Lung (tissue), 12 donors: ENCODE data around the gene PRKN. TPM values are rescaled to one million over a fixed set of nuclear protein-coding genes. Genes with fewer than 3 reads are reported as not detected.

Experiments
- ATAC-seq: fragments of 200-7000 bp; cut with Tn5 transposase; one replicate; pipeline ENCODE4 v1.9.1; 2020; ENCODE audit warnings: moderate number of reproducible peaks; ENCODE audit not compliant: insufficient read depth, low FRiP score
- DNase-seq, 3 donors: peaks; one replicate each; pipeline ENCODE4 v3.0.0-alpha.2; 2013 to 2017
- H3K27ac ChIP-seq, 2 donors: one replicate each; pipeline ENCODE4 v1.5.1; 2013; ENCODE audit warnings: mild to moderate bottlenecking in 2 of 2, moderate library complexity in 2 of 2, control low read depth in 1 of 2, inconsistent platforms in 1 of 2, low read depth in 1 of 2, low read length in 1 of 2
- H3K27me3 ChIP-seq, 3 donors: one replicate each; pipeline ENCODE4 v1.5.1; 2013; ENCODE audit warnings: low read length in 2 of 3; ENCODE audit not compliant: control insufficient read depth in 3 of 3, insufficient read depth in 3 of 3
- H3K36me3 ChIP-seq, 4 donors: one replicate each; pipeline ENCODE4 v1.5.1; 2013; ENCODE audit warnings: low read length in 4 of 4, mild to moderate bottlenecking in 1 of 4, moderate library complexity in 1 of 4; ENCODE audit not compliant: control insufficient read depth in 4 of 4, insufficient read depth in 4 of 4
- H3K4me1 ChIP-seq, 5 donors: one replicate each; pipeline ENCODE4 v1.5.1; 2013; ENCODE audit warnings: low read length in 5 of 5, mild to moderate bottlenecking in 2 of 5, moderate library complexity in 1 of 5; ENCODE audit not compliant: control insufficient read depth in 5 of 5, insufficient read depth in 5 of 5
- H3K4me3 ChIP-seq: one replicate; pipeline ENCODE4 v1.5.1; 2013; ENCODE audit warnings: mild to moderate bottlenecking, control low read depth, moderate library complexity
- H3K9ac ChIP-seq, 2 donors: one replicate each; pipeline ENCODE4 v1.5.1; 2013; ENCODE audit warnings: low read length in 2 of 2, control low read depth in 1 of 2; ENCODE audit not compliant: insufficient read depth in 1 of 2
- H3K9me3 ChIP-seq, 4 donors: one replicate each; pipeline ENCODE4 v1.5.1; 2013; ENCODE audit warnings: low read length in 3 of 4, mild to moderate bottlenecking in 1 of 4, moderate library complexity in 1 of 4; ENCODE audit not compliant: control insufficient read depth in 4 of 4, insufficient read depth in 3 of 4
- CTCF ChIP-seq: IDR thresholded peaks from 2 replicates; pipeline ENCODE4 v1.5.1; 2012; ENCODE audit warnings: mild to moderate bottlenecking; ENCODE audit errors: control extremely low read depth, extremely low read depth
- WGBS, 2 donors: extraction: QIAGEN DNeasy Blood & Tissue Kit; methylation state at CpG; one replicate each; pipeline ENCODE4 v1.1.7; 2013; 5-methylcytosine and 5-hydroxymethylcytosine counted together
- polyA plus RNA-seq, 2 donors: library from polyadenylated mRNA; stranded (reverse); fragments of 200-250 nt; gene quantifications; one replicate each; pipeline ENCODE4 v1.2.1, GENCODE V29; 2013
- total RNA-seq, 2 donors: library from RNA; depleted of rRNA in 1 of 2; stranded (reverse); fragments of >200 nt in 1 of 2; gene quantifications; one replicate each; pipeline ENCODE4 v1.2.1, GENCODE V29; 2014 to 2021
- donor health status: control.
- donor health status: control.
- donor health status: Bipolar disorder and iron deficiency.
- donor health status: healthy.
- donor health status: DM: yes; HTN: yes; CAD: no.

The PRKN gene
- total and polyA plus RNA-seq, 4 donors = 0.27 to 11.2 (median 3.1) TPM

- Histone ChIP-seq H3K27me3 (no peaks in the 10 kb centered on the region), H3K9me3 (peaks cover 0 to 1% (median 0%) of the 10 kb centered on the region in 4 donors), H3K4me3 (no peak overlapping the region), H3K9ac (no peak overlapping the region), H3K27ac (no peak overlapping the region), H3K4me1 (peaks cover 0 to 5% (median 0%) of the 10 kb centered on the region in 5 donors), H3K36me3 (no peaks in the 10 kb centered on the region)
- 90 to 95% methylated on average over 3 of the region's 3 CpGs for WGBS, 2 donors
- TF ChIP-seq CTCF = no peak
- ATAC-seq = no peak
- DNase-seq = no peak
Observed at GRCh38 chr6:162389343-162390085, 338.1 kb downstream of the PRKN start.

GRCh38 chr6:162388383-162388777 lies 339.2 kb downstream of the PRKN start:
- 89 to 90% methylated on average over 2 of the region's 2 CpGs for WGBS, 2 donors
- H3K36me3 ChIP-seq = no peaks in the 10 kb centered on the region
- TF ChIP-seq CTCF = no peak
- H3K9ac ChIP-seq = no peak overlapping the region
- H3K9me3 ChIP-seq = peaks cover 0 to 1% (median 0%) of the 10 kb centered on the region in 4 donors
- peaks cover 0 to 5% (median 0%) of the 10 kb centered on the region in 5 donors for H3K4me1 ChIP-seq
- H3K27me3 ChIP-seq = no peaks in the 10 kb centered on the region
- no peak overlapping the region for H3K27ac ChIP-seq
- DNase-seq = no peak
- no peak for ATAC-seq
- H3K4me3 ChIP-seq = no peak overlapping the region

- no peak overlapping the region for H3K9ac ChIP-seq
- peaks cover 0 to 5% (median 0%) of the 10 kb centered on the region in 5 donors for H3K4me1 ChIP-seq
- H3K9me3 ChIP-seq = peaks cover 0 to 1% (median 0%) of the 10 kb centered on the region in 4 donors
- no peak overlapping the region for H3K4me3 ChIP-seq
- no peak for TF ChIP-seq CTCF
- no peak overlapping the region for H3K27ac ChIP-seq
- no peaks in the 10 kb centered on the region for H3K36me3 ChIP-seq
- DNase-seq = no peak
- ATAC-seq = no peak
- WGBS, 2 donors = 85% methylated on average over 15 of the region's 15 CpGs
- no peaks in the 10 kb centered on the region for H3K27me3 ChIP-seq
Observed at GRCh38 chr6:162387718-162388382, 339.7 kb downstream of the PRKN start.
